Liver (tissue), 9 donors: ENCODE data around the gene CCDC54. TPM values are rescaled to one million over a fixed set of nuclear protein-coding genes. Genes with fewer than 3 reads are reported as not detected.

Experiments used
- DNase-seq: peaks from one replicate; pipeline ENCODE4 v3.0.0-alpha.2; 2017; ENCODE audit warnings: low spot score
- H3K27ac ChIP-seq, 2 donors: one replicate each; pipeline ENCODE4 v1.7.0; 2013; ENCODE audit warnings: inconsistent platforms in 2 of 2, low read length in 2 of 2, control low read depth in 1 of 2, low read depth in 1 of 2, mild to moderate bottlenecking in 1 of 2
- H3K27me3 ChIP-seq, 4 donors: one replicate each; pipeline versions ENCODE4 v1.6.1 to v1.7.0; 2013; ENCODE audit warnings: low read length in 3 of 4, inconsistent platforms in 1 of 4, mild to moderate bottlenecking in 1 of 4, moderate library complexity in 1 of 4; ENCODE audit not compliant: control insufficient read depth in 4 of 4, insufficient read depth in 4 of 4
- H3K36me3 ChIP-seq, 4 donors: one replicate each; pipeline versions ENCODE4 v1.6.1 to v1.7.0; 2013; ENCODE audit warnings: low read length in 3 of 4, mild to moderate bottlenecking in 3 of 4, low read depth in 1 of 4, moderate library complexity in 1 of 4; ENCODE audit not compliant: control insufficient read depth in 4 of 4, insufficient read depth in 3 of 4
- H3K4me1 ChIP-seq, 4 donors: one replicate each; pipeline versions ENCODE4 v1.6.1 to v1.7.0; 2013; ENCODE audit warnings: low read length in 3 of 4, mild to moderate bottlenecking in 3 of 4, moderate library complexity in 1 of 4; ENCODE audit not compliant: control insufficient read depth in 4 of 4, insufficient read depth in 4 of 4
- H3K4me3 ChIP-seq, 3 donors: one replicate each; pipeline versions ENCODE4 v1.6.1 to v1.7.0; 2013; ENCODE audit warnings: low read length in 3 of 3, control low read depth in 1 of 3, low read depth in 1 of 3, mild to moderate bottlenecking in 1 of 3
- H3K9ac ChIP-seq, 2 donors: one replicate each; pipeline ENCODE4 v1.7.0; 2013; ENCODE audit warnings: low read length in 2 of 2, mild to moderate bottlenecking in 2 of 2, moderate library complexity in 2 of 2, control low read depth in 1 of 2, low read depth in 1 of 2
- H3K9me3 ChIP-seq, 4 donors: one replicate each; pipeline versions ENCODE4 v1.6.1 to v1.7.0; 2013; ENCODE audit warnings: low read length in 3 of 4; ENCODE audit not compliant: control insufficient read depth in 4 of 4
- EGR1 ChIP-seq, 2 donors: IDR thresholded peaks; 2 replicates each; pipeline ENCODE4 v1.6.1; 2016 to 2018; ENCODE audit warnings: antibody characterized with exemption in 2 of 2, low read depth in 2 of 2
- FOXA1 ChIP-seq: IDR thresholded peaks from 2 replicates; pipeline ENCODE4 v1.6.1; 2016; ENCODE audit warnings: antibody characterized with exemption
- GABPA ChIP-seq, 2 donors: IDR thresholded peaks in 1 of 2; conservative IDR thresholded peaks in 1 of 2; 2 replicates each; pipeline ENCODE4 v1.6.1; 2016; ENCODE audit warnings: antibody characterized with exemption in 2 of 2, mild to moderate bottlenecking in 1 of 2, moderate library complexity in 1 of 2
- HNF4A ChIP-seq, 2 donors: conservative IDR thresholded peaks; 2 replicates each; pipeline ENCODE4 v1.6.1; 2016; ENCODE audit warnings: antibody characterized with exemption in 2 of 2, mild to moderate bottlenecking in 2 of 2
- HNF4G ChIP-seq: IDR thresholded peaks from 2 replicates; pipeline ENCODE4 v1.6.1; 2016; ENCODE audit warnings: antibody characterized with exemption
- JUND ChIP-seq, 2 donors: IDR thresholded peaks; 2 replicates each; pipeline ENCODE4 v1.6.1; 2016; ENCODE audit warnings: antibody characterized with exemption in 2 of 2
- NR2F2 ChIP-seq: IDR thresholded peaks from 2 replicates; pipeline ENCODE4 v1.6.1; 2016; ENCODE audit warnings: antibody characterized with exemption
- RXRA ChIP-seq, 2 donors: IDR thresholded peaks; 2 replicates each; pipeline ENCODE4 v1.6.1; 2017 to 2018; ENCODE audit warnings: antibody characterized with exemption in 2 of 2, mild to moderate bottlenecking in 1 of 2
- SP1 ChIP-seq: IDR thresholded peaks from 2 replicates; pipeline ENCODE4 v1.6.1; 2018; ENCODE audit warnings: antibody characterized with exemption, mild to moderate bottlenecking
- TAF1 ChIP-seq: conservative IDR thresholded peaks from 2 replicates; pipeline ENCODE4 v1.6.1; 2016; ENCODE audit warnings: antibody characterized with exemption, mild to moderate bottlenecking
- YY1 ChIP-seq: IDR thresholded peaks from 2 replicates; pipeline ENCODE4 v1.6.1; 2016; ENCODE audit warnings: antibody characterized with exemption, mild to moderate bottlenecking
- WGBS: extraction: QIAGEN DNeasy Blood & Tissue Kit; methylation state at CpG from one replicate; pipeline ENCODE4 v1.1.7; 2013; 5-methylcytosine and 5-hydroxymethylcytosine counted together
- polyA plus RNA-seq, 2 donors: library from polyadenylated mRNA; stranded (reverse) in 1 of 2; unstranded in 1 of 2; fragments of 200-250 nt in 1 of 2; fragments of >200 nt in 1 of 2; fragmentation: Nextera tagmentation in 1 of 2; extraction: Ambion mirVana in 1 of 2; gene quantifications; one replicate each; pipeline versions ENCODE4 v1.2.1 to v1.2.3, GENCODE V29; 2013 to 2015
- total RNA-seq, 2 donors: library from RNA; depleted of rRNA; stranded (reverse); fragments of >200 nt; gene quantifications; one replicate each; pipeline ENCODE4 v1.2.3, GENCODE V29; 2014
- TF ChIP-seq, protein P1 (sequence below): IDR thresholded peaks from 2 replicates; pipeline ENCODE4 v1.6.1; 2016; ENCODE audit warnings: antibody characterized with exemption
- TF ChIP-seq, protein P2 (sequence below): fragments of 150-350 bp; IDR thresholded peaks from 2 replicates; pipeline ENCODE4 v1.5.1; 2017; ENCODE audit warnings: improper control_type of control experiment, low read depth, low read length; ENCODE audit not compliant: missing input control
- TF ChIP-seq, protein P3 (sequence below): IDR thresholded peaks from 2 replicates; pipeline ENCODE4 v1.6.1; 2016; ENCODE audit warnings: antibody characterized with exemption
- donor health status: healthy.
- donor health status: healthy.
- donor health status: healthy.
- donor health status: healthy.
- donor health status: healthy.

Gene CCDC54
- total and polyA plus RNA-seq, 4 donors: 0.21 TPM; not detected in 3

DNA sequence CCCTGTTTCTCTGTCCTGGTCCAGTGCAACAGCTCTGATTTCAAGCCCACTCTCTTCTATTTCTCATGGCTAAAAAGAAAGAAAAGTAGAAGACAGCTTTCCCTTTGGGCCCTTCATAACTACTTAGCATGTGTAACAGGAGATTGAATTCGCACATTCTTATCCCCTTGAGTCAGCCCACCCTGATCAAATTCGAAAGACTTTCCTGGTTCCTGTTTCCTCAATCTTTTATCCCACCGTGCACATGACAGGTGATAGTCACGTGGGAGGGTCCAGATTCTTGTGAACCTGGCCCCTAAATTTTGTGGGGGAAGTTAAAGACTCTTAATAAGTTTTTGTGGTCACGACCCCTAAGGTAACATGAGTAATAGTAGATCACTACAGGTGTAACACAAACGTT, 4.7 kb upstream of the CCDC54 start:
- no peaks in the 10 kb centered on the region for H3K9me3 ChIP-seq
- no peak overlapping the region for H3K4me3 ChIP-seq
- 81% methylated on average over 6 of the region's 6 CpGs for WGBS
- no peak overlapping the region for H3K9ac ChIP-seq
- H3K4me1 ChIP-seq: peaks cover 0 to 2% (median 0%) of the 10 kb centered on the region in 4 donors
- no peak for DNase-seq
- H3K27ac ChIP-seq: no peak overlapping the region
- no peaks in the 10 kb centered on the region for H3K27me3 ChIP-seq
- H3K36me3 ChIP-seq: no peaks in the 10 kb centered on the region
- TF ChIP-seq JUND (IDR thresholded peaks at IDR 0.05) (no peak), TAF1 (no peak), GABPA (IDR thresholded peaks at IDR 0.05 in 1 of 2, conservative IDR thresholded peaks at IDR 0.05 in 1 of 2) (no peak), HNF4G (no peak), HNF4A (conservative IDR thresholded peaks at IDR 0.05) (no peak), YY1 (no peak)
- TF ChIP-seq, protein P1, sequence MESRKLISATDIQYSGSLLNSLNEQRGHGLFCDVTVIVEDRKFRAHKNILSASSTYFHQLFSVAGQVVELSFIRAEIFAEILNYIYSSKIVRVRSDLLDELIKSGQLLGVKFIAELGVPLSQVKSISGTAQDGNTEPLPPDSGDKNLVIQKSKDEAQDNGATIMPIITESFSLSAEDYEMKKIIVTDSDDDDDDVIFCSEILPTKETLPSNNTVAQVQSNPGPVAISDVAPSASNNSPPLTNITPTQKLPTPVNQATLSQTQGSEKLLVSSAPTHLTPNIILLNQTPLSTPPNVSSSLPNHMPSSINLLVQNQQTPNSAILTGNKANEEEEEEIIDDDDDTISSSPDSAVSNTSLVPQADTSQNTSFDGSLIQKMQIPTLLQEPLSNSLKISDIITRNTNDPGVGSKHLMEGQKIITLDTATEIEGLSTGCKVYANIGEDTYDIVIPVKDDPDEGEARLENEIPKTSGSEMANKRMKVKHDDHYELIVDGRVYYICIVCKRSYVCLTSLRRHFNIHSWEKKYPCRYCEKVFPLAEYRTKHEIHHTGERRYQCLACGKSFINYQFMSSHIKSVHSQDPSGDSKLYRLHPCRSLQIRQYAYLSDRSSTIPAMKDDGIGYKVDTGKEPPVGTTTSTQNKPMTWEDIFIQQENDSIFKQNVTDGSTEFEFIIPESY: no peak

DNA sequence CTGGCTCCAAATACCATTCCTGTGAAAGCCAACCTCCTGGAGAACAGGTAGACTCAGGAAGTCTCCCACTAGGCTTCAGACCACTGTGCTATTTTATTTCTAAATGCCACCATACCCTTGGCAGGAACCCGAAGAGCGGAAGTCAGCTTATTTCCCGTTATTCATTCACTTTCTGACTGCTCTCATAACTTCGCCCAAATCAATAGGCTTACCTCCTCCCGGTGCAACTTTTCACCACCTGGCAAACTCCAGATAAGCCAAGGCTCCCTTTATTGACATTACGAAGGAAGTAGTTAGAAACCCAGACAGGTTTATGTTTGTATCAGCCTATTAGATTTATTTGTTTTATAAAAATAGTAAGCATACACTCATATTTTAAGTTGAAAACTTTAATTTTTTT, 3.3 kb upstream of the CCDC54 start:
- no peaks in the 10 kb centered on the region for H3K36me3 ChIP-seq
- no peak overlapping the region for H3K27ac ChIP-seq
- no peak overlapping the region for H3K9ac ChIP-seq
- no peak overlapping the region for H3K4me3 ChIP-seq
- TF ChIP-seq RXRA (IDR thresholded peaks at IDR 0.05) (no peak), HNF4G (no peak), SP1 (no peak), EGR1 (IDR thresholded peaks at IDR 0.05; ENCODE audit: low read depth in 2 of 2) (no peak), FOXA1 (no peak), NR2F2 (no peak), JUND (IDR thresholded peaks at IDR 0.05) (no peak)
- TF ChIP-seq, protein P2, sequence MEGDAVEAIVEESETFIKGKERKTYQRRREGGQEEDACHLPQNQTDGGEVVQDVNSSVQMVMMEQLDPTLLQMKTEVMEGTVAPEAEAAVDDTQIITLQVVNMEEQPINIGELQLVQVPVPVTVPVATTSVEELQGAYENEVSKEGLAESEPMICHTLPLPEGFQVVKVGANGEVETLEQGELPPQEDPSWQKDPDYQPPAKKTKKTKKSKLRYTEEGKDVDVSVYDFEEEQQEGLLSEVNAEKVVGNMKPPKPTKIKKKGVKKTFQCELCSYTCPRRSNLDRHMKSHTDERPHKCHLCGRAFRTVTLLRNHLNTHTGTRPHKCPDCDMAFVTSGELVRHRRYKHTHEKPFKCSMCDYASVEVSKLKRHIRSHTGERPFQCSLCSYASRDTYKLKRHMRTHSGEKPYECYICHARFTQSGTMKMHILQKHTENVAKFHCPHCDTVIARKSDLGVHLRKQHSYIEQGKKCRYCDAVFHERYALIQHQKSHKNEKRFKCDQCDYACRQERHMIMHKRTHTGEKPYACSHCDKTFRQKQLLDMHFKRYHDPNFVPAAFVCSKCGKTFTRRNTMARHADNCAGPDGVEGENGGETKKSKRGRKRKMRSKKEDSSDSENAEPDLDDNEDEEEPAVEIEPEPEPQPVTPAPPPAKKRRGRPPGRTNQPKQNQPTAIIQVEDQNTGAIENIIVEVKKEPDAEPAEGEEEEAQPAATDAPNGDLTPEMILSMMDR: no peak
- TF ChIP-seq, protein P3, sequence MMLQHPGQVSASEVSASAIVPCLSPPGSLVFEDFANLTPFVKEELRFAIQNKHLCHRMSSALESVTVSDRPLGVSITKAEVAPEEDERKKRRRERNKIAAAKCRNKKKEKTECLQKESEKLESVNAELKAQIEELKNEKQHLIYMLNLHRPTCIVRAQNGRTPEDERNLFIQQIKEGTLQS: no peak
- TF ChIP-seq, protein P1: no peak
- H3K9me3 ChIP-seq: no peaks in the 10 kb centered on the region
- H3K27me3 ChIP-seq: no peaks in the 10 kb centered on the region
- H3K4me1 ChIP-seq: no peaks in the 10 kb centered on the region
- no peak for DNase-seq
- WGBS: 57% methylated on average over 6 of the region's 6 CpGs
